OCI-LY7 (cell line): Measurements from ENCODE around the gene SDHAF2. TPM values are rescaled to one million over a fixed set of nuclear protein-coding genes. Genes with fewer than 3 reads are reported as not detected.

Experiments
- BruUV-seq: library from RNA; stranded (reverse); fragments of 400-500 nt; replicated peaks from 2 replicates; lab custom pipeline; 2021; lab: Mats Ljungman, UMichigan
- CTCF ChIA-PET: fragments of 300-600 bp; sonication (Branson Sonifier 250); formaldehyde crosslinking; loops from one replicate; lab custom pipeline; 2022; ENCODE audit warnings: antibody characterized with exemption; ENCODE audit not compliant: unreplicated experiment; lab: Charles Lee
- POLR2A ChIA-PET: fragments of 300-600 bp; sonication (Branson Sonifier 250); formaldehyde crosslinking; loops from one replicate; lab custom pipeline; 2022; ENCODE audit warnings: antibody characterized with exemption; lab: Charles Lee
- DNase-seq: peaks from one replicate; pipeline ENCODE4 v3.0.0-alpha.2; 2015; ENCODE audit warnings: low spot score
- H2AFZ ChIP-seq: fragments of 200-600 bp; sonication (generic), shearing (Covaris generic); 2 replicates; pipeline ENCODE4 v1.6.1; 2014; ENCODE audit warnings: mild to moderate bottlenecking, antibody characterized with exemption, low read length, moderate library complexity
- H3K27ac ChIP-seq: fragments of 200-600 bp; sonication (generic); 2 replicates; pipeline ENCODE4 v1.5.1; 2014; ENCODE audit warnings: mixed run types, low read depth, mild to moderate bottlenecking, moderate library complexity, low read length, inconsistent platforms; ENCODE audit not compliant: poor library complexity, severe bottlenecking
- H3K36me3 ChIP-seq: fragments of 200-600 bp; sonication (generic); 2 replicates; pipeline ENCODE4 v1.6.1; 2014; ENCODE audit warnings: mild to moderate bottlenecking, antibody characterized with exemption, low read length, moderate library complexity, mixed read lengths; ENCODE audit not compliant: insufficient read depth
- H3K4me1 ChIP-seq: fragments of 200-600 bp; sonication (generic); 2 replicates; pipeline ENCODE4 v1.5.1; 2014; ENCODE audit warnings: mild to moderate bottlenecking, low read length; ENCODE audit not compliant: insufficient read depth, poor library complexity, severe bottlenecking
- H3K4me2 ChIP-seq: fragments of 200-600 bp; sonication (generic); 2 replicates; pipeline ENCODE4 v1.6.1; 2014; ENCODE audit warnings: mild to moderate bottlenecking, low read length
- H3K4me3 ChIP-seq: fragments of 200-600 bp; sonication (generic); 2 replicates; pipeline ENCODE4 v1.5.1; 2014; ENCODE audit warnings: mild to moderate bottlenecking, low read depth, low read length; ENCODE audit not compliant: poor library complexity, severe bottlenecking
- H3K79me2 ChIP-seq: fragments of 200-600 bp; sonication (generic); 2 replicates; pipeline ENCODE4 v1.6.1; 2016; ENCODE audit warnings: low read depth, mild to moderate bottlenecking, low read length, moderate library complexity, mixed read lengths; ENCODE audit not compliant: insufficient read depth
- H3K9me2 ChIP-seq: fragments of 200-600 bp; sonication (generic); 2 replicates; pipeline ENCODE4 v1.6.1; 2016; ENCODE audit warnings: mild to moderate bottlenecking, low read length, mixed read lengths; ENCODE audit not compliant: insufficient read depth
- H3K9me3 ChIP-seq: fragments of 200-600 bp; sonication (generic); 2 replicates; pipeline ENCODE4 v1.6.1; 2014; ENCODE audit warnings: mild to moderate bottlenecking, mixed run types, low read length, mixed read lengths
- H4K20me1 ChIP-seq: fragments of 200-600 bp; sonication (generic); 2 replicates; pipeline ENCODE4 v1.6.1; 2014; ENCODE audit warnings: mild to moderate bottlenecking, antibody characterized with exemption, low read length, moderate library complexity, mixed read lengths; ENCODE audit not compliant: insufficient read depth
- EZH2phosphoT487 ChIP-seq: fragments of 200-600 bp; sonication (generic); IDR thresholded peaks from 2 replicates; pipeline ENCODE4 v1.6.1; 2018; ENCODE audit warnings: low read depth, borderline replicate concordance, mild to moderate bottlenecking, mixed run types, antibody characterized with exemption, low read length, moderate library complexity, mixed read lengths
- intact Hi-C: fragments of 100-400 bp; cut with micrococcal nuclease; formaldehyde crosslinking; loops from one replicate; pipeline ENCODE4 v1.10.0; 2022; ENCODE audit not compliant: unreplicated experiment
- small RNA-seq: library from RNA; depleted of rRNA; stranded (forward); fragments of <200 nt; gene quantifications from one replicate; pipeline ENCODE3, GENCODE V24; 2014
- total RNA-seq, 2 experiments: library from RNA; depleted of rRNA in 1 of 2; stranded (reverse); fragments of >200 nt in 1 of 2; shearing (Covaris generic) in 1 of 2; gene quantifications; 2 replicates each; pipeline ENCODE4 v1.2.3, GENCODE V29; 2014 to 2022
- TF ChIP-seq, protein P1 (sequence below): fragments of 200-600 bp; sonication (generic); conservative IDR thresholded peaks from 2 replicates; pipeline ENCODE4 v1.5.1; 2014; ENCODE audit warnings: mild to moderate bottlenecking, antibody characterized with exemption, low read length, moderate library complexity, mixed read lengths

The SDHAF2 gene
- total RNA-seq, 2 experiments from 2014 or later: 28.0 to 40.6 TPM

- H3K9me2 ChIP-seq: no peaks in the 10 kb centered on the region
- H4K20me1 ChIP-seq: no peaks in the 10 kb centered on the region
- no peak overlapping the region for H3K4me3 ChIP-seq
- H3K36me3 ChIP-seq: no peaks in the 10 kb centered on the region
- ChIA-PET CTCF (no interaction called here), POLR2A (no interaction called here)
- intact Hi-C loops: no loop called here
- H3K9me3 ChIP-seq: no peaks in the 10 kb centered on the region
- BruUV-seq: no TSS peak
- H3K4me1 ChIP-seq: no peaks in the 10 kb centered on the region
- H3K4me2 ChIP-seq: no peak overlapping the region
- no peaks in the 10 kb centered on the region for H3K79me2 ChIP-seq
- TF ChIP-seq, protein P1, sequence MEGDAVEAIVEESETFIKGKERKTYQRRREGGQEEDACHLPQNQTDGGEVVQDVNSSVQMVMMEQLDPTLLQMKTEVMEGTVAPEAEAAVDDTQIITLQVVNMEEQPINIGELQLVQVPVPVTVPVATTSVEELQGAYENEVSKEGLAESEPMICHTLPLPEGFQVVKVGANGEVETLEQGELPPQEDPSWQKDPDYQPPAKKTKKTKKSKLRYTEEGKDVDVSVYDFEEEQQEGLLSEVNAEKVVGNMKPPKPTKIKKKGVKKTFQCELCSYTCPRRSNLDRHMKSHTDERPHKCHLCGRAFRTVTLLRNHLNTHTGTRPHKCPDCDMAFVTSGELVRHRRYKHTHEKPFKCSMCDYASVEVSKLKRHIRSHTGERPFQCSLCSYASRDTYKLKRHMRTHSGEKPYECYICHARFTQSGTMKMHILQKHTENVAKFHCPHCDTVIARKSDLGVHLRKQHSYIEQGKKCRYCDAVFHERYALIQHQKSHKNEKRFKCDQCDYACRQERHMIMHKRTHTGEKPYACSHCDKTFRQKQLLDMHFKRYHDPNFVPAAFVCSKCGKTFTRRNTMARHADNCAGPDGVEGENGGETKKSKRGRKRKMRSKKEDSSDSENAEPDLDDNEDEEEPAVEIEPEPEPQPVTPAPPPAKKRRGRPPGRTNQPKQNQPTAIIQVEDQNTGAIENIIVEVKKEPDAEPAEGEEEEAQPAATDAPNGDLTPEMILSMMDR: no peak
- TF ChIP-seq EZH2phosphoT487: no peak
- H2AFZ ChIP-seq: no peak overlapping the region
- no peak for DNase-seq
- no peak overlapping the region for H3K27ac ChIP-seq
These were observed 64.5 kb downstream of the SDHAF2 start for GRCh38 chr11:61494381-61494961.

DNA sequence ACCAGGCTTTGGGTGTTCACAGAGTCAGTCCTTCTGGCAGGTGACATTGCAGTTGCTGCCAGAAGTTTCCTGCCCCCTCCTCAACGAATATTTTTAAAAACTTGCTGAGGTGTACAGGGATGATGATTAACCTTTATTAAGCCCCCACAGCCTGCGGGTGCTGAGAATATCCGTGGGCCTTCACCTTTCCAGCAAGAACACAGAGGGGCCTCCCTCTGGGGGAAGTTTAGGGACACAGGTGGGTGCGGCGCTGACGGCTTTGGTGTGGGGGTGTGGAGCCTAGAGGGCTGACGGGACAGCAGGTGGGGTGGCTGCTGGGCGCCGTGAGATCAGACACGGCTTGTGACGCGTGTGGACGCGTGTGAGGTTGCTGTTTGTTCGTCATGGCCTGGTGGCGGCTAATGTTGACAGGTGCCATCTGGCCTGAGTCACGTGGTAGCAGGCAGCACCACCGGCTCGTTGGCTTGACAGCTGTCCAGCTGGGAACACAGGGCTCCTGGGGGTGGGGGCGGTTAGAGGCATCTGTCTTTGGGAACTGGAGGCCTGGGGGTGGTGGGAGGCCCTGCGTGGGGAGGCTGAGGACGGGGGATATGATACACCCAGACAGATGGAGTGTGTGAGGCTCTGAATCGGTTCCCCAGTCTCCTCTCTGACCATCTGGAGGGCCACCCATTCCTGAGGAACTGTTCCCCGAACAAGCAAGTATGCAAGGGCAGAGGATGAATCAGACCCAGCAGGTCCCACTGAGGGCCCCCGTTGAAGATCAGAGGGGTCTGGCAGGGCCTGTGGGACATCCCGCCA lies 66.1 kb downstream of the SDHAF2 start:
- intact Hi-C loops: no loop called here
- H2AFZ ChIP-seq: no peak overlapping the region
- no peak overlapping the region for H3K27ac ChIP-seq
- H3K4me3 ChIP-seq: no peak overlapping the region
- H3K4me2 ChIP-seq: no peak overlapping the region
- H3K9me3 ChIP-seq: no peaks in the 10 kb centered on the region
- H4K20me1 ChIP-seq: no peaks in the 10 kb centered on the region
- no peaks in the 10 kb centered on the region for H3K36me3 ChIP-seq
- no TSS peak for BruUV-seq
- CTCF ChIA-PET: no interaction called here
- POLR2A ChIA-PET: no interaction called here
- TF ChIP-seq, protein P1: no peak
- no peak for TF ChIP-seq EZH2phosphoT487
- H3K4me1 ChIP-seq: no peaks in the 10 kb centered on the region
- H3K9me2 ChIP-seq: no peaks in the 10 kb centered on the region
- H3K79me2 ChIP-seq: no peaks in the 10 kb centered on the region
- DNase-seq: no peak

Small RNA genes within 50 kb of the gene (small RNA-seq; reads per million reads assigned to genes)
- not detected for gene RN7SL23P

Other genes with a start within 250 kb of the SDHAF2 start
- gene PGA3, start 226.6 kb upstream of the SDHAF2 start, total RNA-seq (2014; rRNA removed; shearing (Covaris generic)): not detected in 2 replicates
- not detected in 2 replicates for gene PGA3, start 226.6 kb upstream of the SDHAF2 start, total RNA-seq (2022)
- not detected in 2 replicates for gene PGA4, start 207.8 kb upstream of the SDHAF2 start, total RNA-seq (2014; rRNA removed; shearing (Covaris generic))
- not detected in 2 replicates for gene PGA4, start 207.8 kb upstream of the SDHAF2 start, total RNA-seq (2022)
- gene PGA5, start 188.9 kb upstream of the SDHAF2 start, total RNA-seq (2014; rRNA removed; shearing (Covaris generic)): not detected in 2 replicates
- gene PGA5, start 188.9 kb upstream of the SDHAF2 start, total RNA-seq (2022): not detected in 2 replicates
- 0.51 and 0.79 TPM in 2 replicates for gene VWCE, start 134.8 kb upstream of the SDHAF2 start, total RNA-seq (2014; rRNA removed; shearing (Covaris generic))
- 4.1 and 5.5 TPM in 2 replicates for gene VWCE, start 134.8 kb upstream of the SDHAF2 start, total RNA-seq (2022)
- gene DDB1, start 97.0 kb upstream of the SDHAF2 start, total RNA-seq (2014; rRNA removed; shearing (Covaris generic)): 194 and 218 TPM in 2 replicates
- 211 and 225 TPM in 2 replicates for gene DDB1, start 97.0 kb upstream of the SDHAF2 start, total RNA-seq (2022)
- gene TKFC, start 96.9 kb upstream of the SDHAF2 start, total RNA-seq (2014; rRNA removed; shearing (Covaris generic)): 75.3 and 77.8 TPM in 2 replicates
- gene TKFC, start 96.9 kb upstream of the SDHAF2 start, total RNA-seq (2022): 166 and 169 TPM in 2 replicates
- 21.7 and 28.1 TPM in 2 replicates for gene CYB561A3, start 68.2 kb upstream of the SDHAF2 start, total RNA-seq (2014; rRNA removed; shearing (Covaris generic))
- 58.2 and 63.8 TPM in 2 replicates for gene CYB561A3, start 68.2 kb upstream of the SDHAF2 start, total RNA-seq (2022)
- gene TMEM138, start 67.8 kb upstream of the SDHAF2 start, total RNA-seq (2014; rRNA removed; shearing (Covaris generic)): 25.8 and 31.1 TPM in 2 replicates
- 48.8 and 51.5 TPM in 2 replicates for gene TMEM138, start 67.8 kb upstream of the SDHAF2 start, total RNA-seq (2022)
- gene TMEM216, start 37.5 kb upstream of the SDHAF2 start, total RNA-seq (2014; rRNA removed; shearing (Covaris generic)): 0.64 and 1.4 TPM in 2 replicates
- gene TMEM216, start 37.5 kb upstream of the SDHAF2 start, total RNA-seq (2022): 1.8 and 2.5 TPM in 2 replicates
- 56.1 and 69.4 TPM in 2 replicates for gene CPSF7, start 149 bp upstream of the SDHAF2 start, total RNA-seq (2014; rRNA removed; shearing (Covaris generic))
- 128 and 153 TPM in 2 replicates for gene CPSF7, start 149 bp upstream of the SDHAF2 start, total RNA-seq (2022)
- gene LRRC10B, start 78.6 kb downstream of the SDHAF2 start, total RNA-seq (2014; rRNA removed; shearing (Covaris generic)): not detected in 2 replicates
- not detected in 2 replicates for gene LRRC10B, start 78.6 kb downstream of the SDHAF2 start, total RNA-seq (2022)
- not detected in 2 replicates for gene SYT7, start 151.0 kb downstream of the SDHAF2 start, total RNA-seq (2014; rRNA removed; shearing (Covaris generic))
- not detected in 2 replicates for gene SYT7, start 151.0 kb downstream of the SDHAF2 start, total RNA-seq (2022)